A549 treated with AZD2906 at 1 μM for 4 hours (cell line): ENCODE data around the gene ECPAS. TPM values are rescaled to one million over a fixed set of nuclear protein-coding genes. Genes with fewer than 3 reads are reported as not detected.

Experiments used
- total RNA-seq: library from RNA; stranded (reverse); fragments of 200-300 nt; extraction: Qiagen RNA extraction; gene quantifications from 5 replicates; pipeline ENCODE4 v1.2.3, GENCODE V29; 2022

Gene ECPAS
- total RNA-seq, result 34.9 to 51.1 TPM (median 36.3 TPM) in 5 replicates

GRCh38 chr9:111483858-111484571 lies at the start of gene ECPAS:
Gene ECPAS, minus strand, starts transcription at chr9:111484383. Its CDS starts 11,465 bp downstream, at chr9:111472918.

DNA sequence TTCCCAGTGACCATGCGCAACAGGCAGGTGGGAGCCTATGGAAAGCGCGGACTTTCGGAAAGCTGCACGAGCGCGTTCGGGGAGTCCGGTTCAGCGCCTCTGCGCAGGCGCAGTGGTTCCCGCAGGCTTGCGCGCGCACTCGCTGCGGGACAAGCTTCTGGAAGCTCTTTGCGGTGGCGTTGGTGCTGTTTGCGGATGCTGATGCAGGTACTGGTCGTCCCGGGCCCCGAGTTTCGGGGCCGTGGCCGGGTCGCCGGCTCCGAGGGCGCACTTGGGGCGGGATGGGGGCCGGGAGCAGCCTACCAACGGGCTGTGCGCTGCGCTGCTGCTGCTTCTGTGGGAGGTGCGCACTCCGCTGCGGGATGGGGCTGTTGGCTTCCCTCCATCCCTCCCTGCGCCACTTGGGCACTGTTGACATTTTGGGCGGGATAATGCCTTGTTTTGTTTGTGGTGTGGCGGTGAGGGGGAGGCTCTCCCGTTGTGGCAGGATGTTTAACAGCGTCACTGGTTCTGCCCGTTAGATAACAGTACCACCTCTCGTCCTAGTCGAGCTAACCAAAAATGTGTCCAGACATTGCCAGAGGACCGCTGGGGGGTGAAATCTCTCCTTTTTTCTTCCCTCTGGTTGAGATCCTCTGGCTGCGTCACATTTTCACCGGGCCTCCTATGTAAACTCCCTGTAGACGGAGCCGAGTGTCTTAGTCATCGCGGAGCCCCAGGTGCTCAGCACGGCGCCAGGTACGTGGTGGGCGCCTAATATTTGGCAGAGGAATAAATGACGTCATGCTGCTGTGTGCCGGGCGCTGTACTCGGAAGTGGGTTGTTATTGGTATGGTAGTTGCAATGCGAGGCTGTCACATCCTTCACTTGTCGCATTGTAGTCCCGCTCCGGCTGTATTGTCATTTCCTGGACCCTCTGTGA lies 41.1 kb upstream of the ECPAS start, which contains the start of gene ZNF483:
Gene ZNF483 (plus strand): TSS at position 124 of the 922 bp plus-strand sequence. CDS start 2,217 bp downstream, outside the sequence.

GRCh38 chr9:111330124-111330523 lies 154.1 kb downstream of the ECPAS start, which contains the start of gene OR2K2:
Gene OR2K2, minus strand, starts transcription at chr9:111330224. Its CDS starts 1,791 bp downstream, at chr9:111328433.

Other genes with a start within 250 kb of the ECPAS start
- gene OR2K2, start 154.2 kb downstream of the ECPAS start, total RNA-seq, result not detected in 5 replicates
- gene ZNF483, start 40.8 kb upstream of the ECPAS start, total RNA-seq, result 0.31 to 1.1 TPM (median 0.49 TPM) in 5 replicates
- gene PTGR1, start 115.3 kb upstream of the ECPAS start, total RNA-seq, result 287 to 342 TPM (median 309 TPM) in 5 replicates
- 10.1 to 11.0 TPM (median 10.5 TPM) in 5 replicates for gene DNAJC25, start 147.0 kb upstream of the ECPAS start, total RNA-seq
- gene GNG10, start 177.2 kb upstream of the ECPAS start, total RNA-seq, result 65.3 to 70.9 TPM (median 67.7 TPM) in 5 replicates